HG02973 (cell line): ENCODE measurements around the gene ETV7.
"Not testable (repeated sequence)": the region's sequence is repeated elsewhere in the genome, so short reads cannot be mapped to it uniquely, and the experiment has no call there.

Source experiments
- ATAC-seq: cut with Tn5 transposase; IDR thresholded peaks from one replicate; pipeline ENCODE4 v1.9.1; 2021; ENCODE audit warnings: moderate library complexity; ENCODE audit not compliant: unreplicated experiment

Gene ETV7

GRCh38 chr6:36343109-36343680 lies 44.3 kb downstream of the ETV7 start:
- ATAC-seq = no peak

- no peak for ATAC-seq
Observed at GRCh38 chr6:36340618-36341454, 46.6 kb downstream of the ETV7 start.

GRCh38 chr6:36340306-36340617 lies 47.2 kb downstream of the ETV7 start:
- no peak for ATAC-seq

- no peak for ATAC-seq
Observed at GRCh38 chr6:36339146-36339545, 48.3 kb downstream of the ETV7 start.

- not testable (repeated sequence) for ATAC-seq
Observed at GRCh38 chr6:36338223-36338622, 49.2 kb downstream of the ETV7 start.

GRCh38 chr6:36337814-36338213 lies 49.7 kb downstream of the ETV7 start:
- no peak for ATAC-seq

- no peak for ATAC-seq
Observed at GRCh38 chr6:36336779-36337241, 50.7 kb downstream of the ETV7 start, which contains the start of gene BNIP5. TSS of gene BNIP5 (minus strand) at chr6:36336888. CDS start at chr6:36330690, 6,198 bp downstream.

- ATAC-seq = no peak
Observed at GRCh38 chr6:36336208-36336710, 51.2 kb downstream of the ETV7 start.

- no peak for ATAC-seq
Observed at GRCh38 chr6:36335465-36336207, 51.8 kb downstream of the ETV7 start.

GRCh38 chr6:36334832-36335459 lies 52.5 kb downstream of the ETV7 start:
- ATAC-seq = no peak

- ATAC-seq = no peak
Observed at GRCh38 chr6:36333931-36334725, 53.3 kb downstream of the ETV7 start.

- ATAC-seq = no peak
Observed at GRCh38 chr6:36333171-36333895, 54.1 kb downstream of the ETV7 start.

GRCh38 chr6:36331381-36331780 lies 56.1 kb downstream of the ETV7 start:
- ATAC-seq = no peak

GRCh38 chr6:36330366-36330765 lies 57.1 kb downstream of the ETV7 start:
- no peak for ATAC-seq

GRCh38 chr6:36329798-36330291 lies 57.6 kb downstream of the ETV7 start:
- ATAC-seq = no peak

- ATAC-seq = no peak
Observed at GRCh38 chr6:36328600-36328999, 58.9 kb downstream of the ETV7 start.

GRCh38 chr6:36327919-36328236 lies 59.6 kb downstream of the ETV7 start:
- ATAC-seq = no peak

GRCh38 chr6:36327226-36327918 lies 60.1 kb downstream of the ETV7 start:
- ATAC-seq = no peak

- ATAC-seq = no peak
Observed at GRCh38 chr6:36326356-36326995, 61.0 kb downstream of the ETV7 start.
